OCI-LY1 (cell line): ENCODE data around the gene BCL2L11.
A peak's percentile ranks its signal among the peaks of the same experiment; 100 is the strongest.

Experiments used
- H2AFZ ChIP-seq: fragments of 200-600 bp; sonication (generic), shearing (Covaris generic); 2 replicates; pipeline ENCODE4 v1.6.0; 2014; ENCODE audit warnings: antibody characterized with exemption, mild to moderate bottlenecking, low read length
- H3F3A ChIP-seq: fragments of 200-600 bp; sonication (generic), shearing (Covaris generic); 2 replicates; pipeline ENCODE4 v1.6.0; 2014; ENCODE audit warnings: mild to moderate bottlenecking, antibody characterized with exemption, low read length, moderate library complexity; ENCODE audit not compliant: insufficient read depth
- H3K27ac ChIP-seq: fragments of 200-600 bp; sonication (generic); 2 replicates; pipeline ENCODE4 v1.5.1; 2014; ENCODE audit warnings: low read length, mixed run types, mild to moderate bottlenecking, low read depth; ENCODE audit not compliant: poor library complexity, severe bottlenecking
- H3K27me3 ChIP-seq: fragments of 200-600 bp; sonication (generic); 2 replicates; pipeline ENCODE4 v1.6.0; 2014; ENCODE audit warnings: antibody characterized with exemption, mild to moderate bottlenecking, low read length, moderate library complexity; ENCODE audit not compliant: insufficient read depth
- H3K36me3 ChIP-seq: fragments of 200-600 bp; sonication (generic); 2 replicates; pipeline ENCODE4 v1.6.1; 2014; ENCODE audit warnings: mild to moderate bottlenecking, antibody characterized with exemption, low read length, moderate library complexity, mixed read lengths; ENCODE audit not compliant: insufficient read depth
- H3K4me1 ChIP-seq: fragments of 200-600 bp; sonication (generic); 2 replicates; pipeline ENCODE4 v1.5.1; 2014; ENCODE audit warnings: mild to moderate bottlenecking, low read length, moderate library complexity; ENCODE audit not compliant: insufficient read depth, severe bottlenecking
- H3K4me2 ChIP-seq: fragments of 200-600 bp; sonication (generic), shearing (Covaris generic); 2 replicates; pipeline ENCODE4 v1.6.1; 2014; ENCODE audit warnings: low read length
- H3K4me3 ChIP-seq: fragments of 200-600 bp; sonication (generic); 2 replicates; pipeline ENCODE4 v1.5.1; 2014; ENCODE audit warnings: low read length, low read depth, mild to moderate bottlenecking, mixed read lengths; ENCODE audit not compliant: poor library complexity, severe bottlenecking
- H3K79me2 ChIP-seq: fragments of 200-600 bp; shearing (Covaris generic); 2 replicates; pipeline ENCODE4 v1.6.1; 2016; ENCODE audit warnings: mixed run types, low read length, mixed read lengths; ENCODE audit not compliant: insufficient read depth
- H3K9ac ChIP-seq: fragments of 200-600 bp; sonication (generic), shearing (Covaris generic); 2 replicates; pipeline ENCODE4 v1.6.1; 2014; ENCODE audit warnings: mild to moderate bottlenecking, low read length, mixed read lengths
- H3K9me2 ChIP-seq: fragments of 200-600 bp; sonication (generic), shearing (Covaris generic); 2 replicates; pipeline ENCODE4 v1.6.1; 2014; ENCODE audit warnings: low read depth, mild to moderate bottlenecking, low read length, mixed read lengths
- H3K9me3 ChIP-seq: fragments of 200-600 bp; shearing (Covaris generic); 2 replicates; pipeline ENCODE4 v1.6.1; 2014; ENCODE audit warnings: low read length, mixed read lengths
- H4K20me1 ChIP-seq: fragments of 200-600 bp; sonication (generic), shearing (Covaris generic); 2 replicates; pipeline ENCODE4 v1.6.0; 2016; ENCODE audit warnings: mild to moderate bottlenecking, low read length; ENCODE audit not compliant: insufficient read depth
- CTCF ChIP-seq: fragments of 200-600 bp; sonication (generic), shearing (Covaris generic); IDR thresholded peaks from 2 replicates; pipeline ENCODE4 v1.5.1; 2017; ENCODE audit warnings: mild to moderate bottlenecking, antibody characterized with exemption, low read length, moderate library complexity, mixed read lengths
- EZH2 ChIP-seq: fragments of 200-600 bp; sonication (generic), shearing (Covaris generic); IDR thresholded peaks from 2 replicates; pipeline ENCODE4 v1.8.0; 2017; ENCODE audit warnings: borderline replicate concordance, mixed run types, mild to moderate bottlenecking, antibody characterized with exemption, low read length, moderate library complexity, mixed read lengths

Gene BCL2L11

GRCh38 chr2:111207851-111208250 lies 87.1 kb downstream of the BCL2L11 start:
- Histone ChIP-seq H3K79me2 (no peaks in the 10 kb centered on the region), H3K9me3 (peaks cover 8% of the 10 kb centered on the region), H3K27me3 (no peaks in the 10 kb centered on the region), H3K9me2 (no peaks in the 10 kb centered on the region), H3K4me3 (no peak overlapping the region), H3K4me1 (peaks cover 36% of the 10 kb centered on the region), H3K4me2 (no peak overlapping the region), H2AFZ (no peak overlapping the region), H4K20me1 (no peaks in the 10 kb centered on the region), H3K36me3 (no peaks in the 10 kb centered on the region), H3F3A (no peaks in the 10 kb centered on the region), H3K27ac (peak overlapping the region; percentile 96), H3K9ac (no peak overlapping the region; the same call in 1 of the 2 replicates)
- TF ChIP-seq EZH2, result no peak
- TF ChIP-seq CTCF, result no peak

- Histone ChIP-seq H3K9ac (peak overlapping the region; percentile 53), H3K9me3 (peaks cover 15% of the 10 kb centered on the region), H3K4me1 (peaks cover 30% of the 10 kb centered on the region), H3K27ac (peak overlapping the region; percentile 96), H2AFZ (no peak overlapping the region), H3F3A (no peaks in the 10 kb centered on the region), H3K27me3 (no peaks in the 10 kb centered on the region), H3K4me2 (peak overlapping the region; percentile 57; the same call in 1 of the 2 replicates), H3K79me2 (no peaks in the 10 kb centered on the region), H3K9me2 (no peaks in the 10 kb centered on the region), H3K36me3 (no peaks in the 10 kb centered on the region), H3K4me3 (no peak overlapping the region), H4K20me1 (no peaks in the 10 kb centered on the region)
- TF ChIP-seq EZH2 (no peak), CTCF (no peak)
Observed at GRCh38 chr2:111208639-111209038, 87.9 kb downstream of the BCL2L11 start.

- H3K4me2 ChIP-seq, result peak overlapping the region; percentile 57
- H3K27ac ChIP-seq, result peak overlapping the region; percentile 96
- H3K9me2 ChIP-seq, result no peaks in the 10 kb centered on the region
- no peak overlapping the region for H3K4me3 ChIP-seq
- H3K9me3 ChIP-seq, result peaks cover 19% of the 10 kb centered on the region
- no peaks in the 10 kb centered on the region for H3K27me3 ChIP-seq
- H2AFZ ChIP-seq, result no peak overlapping the region
- no peaks in the 10 kb centered on the region for H3K36me3 ChIP-seq
- H3K79me2 ChIP-seq, result no peaks in the 10 kb centered on the region
- H3F3A ChIP-seq, result no peaks in the 10 kb centered on the region
- peak overlapping the region; percentile 53; the same call in 1 of the 2 replicates for H3K9ac ChIP-seq
- no peaks in the 10 kb centered on the region for H4K20me1 ChIP-seq
- H3K4me1 ChIP-seq, result peaks cover 30% of the 10 kb centered on the region
- TF ChIP-seq CTCF (no peak), EZH2 (no peak)
Observed at GRCh38 chr2:111209045-111209514, 88.4 kb downstream of the BCL2L11 start.
